Vagina (tissue), 2 donors: Measurements from ENCODE around the gene TIAM2. TPM values are rescaled to one million over a fixed set of nuclear protein-coding genes. Genes with fewer than 3 reads are reported as not detected.

ENCODE experiments used
- DNase-seq, 2 donors: peaks; one replicate each; pipeline ENCODE4 v3.0.0-alpha.2; 2017; ENCODE audit errors: extremely low spot score in 2 of 2
- H3K27ac ChIP-seq: fragments of 200-600 bp; sonication (generic); one replicate; pipeline ENCODE4 v1.5.1; 2019
- H3K27me3 ChIP-seq: fragments of 200-600 bp; sonication (generic); one replicate; pipeline ENCODE4 v1.5.1; 2019
- H3K36me3 ChIP-seq, 2 donors: fragments of 200-600 bp; sonication (generic); one replicate each; pipeline ENCODE4 v1.5.1; 2017 to 2019
- H3K4me1 ChIP-seq: fragments of 200-600 bp; sonication (generic); one replicate; pipeline ENCODE4 v1.5.1; 2019
- H3K4me3 ChIP-seq, 2 donors: fragments of 200-600 bp; sonication (generic); 1 replicate in 1 of 2; 2 replicates in 1 of 2; pipeline ENCODE4 v1.5.1; 2016 to 2019
- H3K9me3 ChIP-seq: fragments of 200-600 bp; sonication (generic); one replicate; pipeline ENCODE4 v1.5.1; 2019
- POLR2A ChIP-seq, 2 donors: fragments of 450-650 bp; IDR thresholded peaks; one replicate each; pipeline ENCODE4 v1.6.1; 2017; ENCODE audit warnings: antibody characterized with exemption in 2 of 2, mild to moderate bottlenecking in 2 of 2, moderate library complexity in 2 of 2
- POLR2AphosphoS5 ChIP-seq, 2 donors: sonication (generic); formaldehyde crosslinking; IDR thresholded peaks; one replicate each; pipeline ENCODE4 v1.9.0; 2017; ENCODE audit warnings: antibody characterized with exemption in 2 of 2, mild to moderate bottlenecking in 2 of 2, low read depth in 1 of 2; ENCODE audit not compliant: insufficient read depth in 1 of 2
- intact Hi-C: fragments of 100-400 bp; cut with DNase I; formaldehyde crosslinking; loops from one replicate; pipeline ENCODE4 v1.15.1; 2023
- total RNA-seq: library from RNA; depleted of rRNA; stranded (reverse); fragments of >200 nt; gene quantifications from one replicate; pipeline ENCODE4 v1.2.3, GENCODE V29; 2016
- TF ChIP-seq, protein P1 (sequence below), 3 experiments: fragments of 450-650 bp in 2 of 3; fragments of 200-600 bp in 1 of 3; sonication (generic) in 1 of 3; IDR thresholded peaks; one replicate each; pipeline ENCODE4 v1.5.1; 2017 to 2019; ENCODE audit warnings: antibody characterized with exemption in 3 of 3, mild to moderate bottlenecking in 2 of 3, moderate library complexity in 2 of 3

The TIAM2 gene
- total RNA-seq, 1 donor from 2014 or later: 11.5 TPM

DNA sequence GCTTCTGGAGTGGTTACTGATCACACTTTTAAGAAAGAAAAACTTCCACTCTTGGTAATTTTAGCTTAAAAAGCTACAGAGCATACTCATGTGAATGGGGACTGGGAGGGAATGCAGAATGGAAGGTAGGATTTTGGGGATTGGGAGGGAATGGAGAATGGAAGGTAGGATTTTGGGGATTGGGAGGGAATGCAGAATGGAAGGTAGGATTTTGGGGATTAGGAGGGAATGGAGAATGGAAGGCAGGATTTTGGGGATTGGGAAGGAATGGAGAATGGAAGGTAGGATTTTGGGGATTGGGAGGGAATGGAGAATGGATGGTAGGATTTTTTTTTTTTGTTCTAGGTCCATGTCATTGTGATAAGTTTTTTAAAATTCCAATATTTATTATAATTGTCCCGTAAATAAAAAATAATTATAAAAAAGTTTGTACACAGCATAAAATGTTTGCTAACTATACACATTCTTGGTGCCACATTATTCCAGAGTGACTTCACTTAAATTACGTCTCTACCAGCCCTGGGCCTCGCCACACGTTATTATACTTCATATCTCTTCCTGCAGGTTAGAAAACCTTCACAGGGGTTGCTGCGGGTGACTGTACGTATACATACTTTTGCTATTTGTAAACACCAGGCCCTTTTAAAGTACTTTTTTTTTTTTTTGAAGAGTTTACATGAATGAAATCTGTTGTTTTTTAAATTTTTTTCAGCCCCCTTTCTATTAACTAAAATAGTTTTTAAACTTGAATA lies 127.3 kb downstream of the TIAM2 start:
- Histone ChIP-seq H3K4me1 (no peaks in the 10 kb centered on the region), H3K27me3 (no peaks in the 10 kb centered on the region), H3K4me3 (no peak overlapping the region), H3K27ac (no peak overlapping the region), H3K36me3 (no peaks in the 10 kb centered on the region), H3K9me3 (no peaks in the 10 kb centered on the region)
- TF ChIP-seq POLR2A (IDR thresholded peaks at IDR 0.05) (no peak), POLR2AphosphoS5 (IDR thresholded peaks at IDR 0.05; ENCODE audit: insufficient read depth in 1 of 2, low read depth in 1 of 2) (no peak)
- TF ChIP-seq, protein P1, sequence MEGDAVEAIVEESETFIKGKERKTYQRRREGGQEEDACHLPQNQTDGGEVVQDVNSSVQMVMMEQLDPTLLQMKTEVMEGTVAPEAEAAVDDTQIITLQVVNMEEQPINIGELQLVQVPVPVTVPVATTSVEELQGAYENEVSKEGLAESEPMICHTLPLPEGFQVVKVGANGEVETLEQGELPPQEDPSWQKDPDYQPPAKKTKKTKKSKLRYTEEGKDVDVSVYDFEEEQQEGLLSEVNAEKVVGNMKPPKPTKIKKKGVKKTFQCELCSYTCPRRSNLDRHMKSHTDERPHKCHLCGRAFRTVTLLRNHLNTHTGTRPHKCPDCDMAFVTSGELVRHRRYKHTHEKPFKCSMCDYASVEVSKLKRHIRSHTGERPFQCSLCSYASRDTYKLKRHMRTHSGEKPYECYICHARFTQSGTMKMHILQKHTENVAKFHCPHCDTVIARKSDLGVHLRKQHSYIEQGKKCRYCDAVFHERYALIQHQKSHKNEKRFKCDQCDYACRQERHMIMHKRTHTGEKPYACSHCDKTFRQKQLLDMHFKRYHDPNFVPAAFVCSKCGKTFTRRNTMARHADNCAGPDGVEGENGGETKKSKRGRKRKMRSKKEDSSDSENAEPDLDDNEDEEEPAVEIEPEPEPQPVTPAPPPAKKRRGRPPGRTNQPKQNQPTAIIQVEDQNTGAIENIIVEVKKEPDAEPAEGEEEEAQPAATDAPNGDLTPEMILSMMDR (IDR thresholded peaks at IDR 0.05): no peak
- no peak for DNase-seq
- intact Hi-C loops: no loop called here

DNA sequence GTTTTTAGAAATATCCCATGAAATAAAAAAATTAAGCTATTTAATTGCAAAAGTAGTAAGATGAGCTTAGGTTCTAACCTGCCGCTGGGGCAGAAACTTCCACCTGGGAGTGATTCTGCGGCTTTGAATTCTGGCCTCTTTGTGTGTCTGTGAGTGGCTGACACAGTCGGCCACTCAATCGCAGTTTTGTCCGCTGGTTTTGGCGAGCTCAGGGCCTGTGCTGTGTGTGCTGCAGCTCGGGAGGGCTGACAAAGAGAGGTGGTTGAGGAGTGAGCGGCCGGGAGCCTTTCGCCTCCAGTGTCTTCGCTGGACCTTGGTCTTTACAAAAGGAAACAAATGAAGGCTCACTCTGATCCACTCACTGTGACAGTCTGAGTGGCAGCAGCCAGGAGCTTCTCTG lies 128.4 kb downstream of the TIAM2 start:
- intact Hi-C loops: no loop called here

DNA sequence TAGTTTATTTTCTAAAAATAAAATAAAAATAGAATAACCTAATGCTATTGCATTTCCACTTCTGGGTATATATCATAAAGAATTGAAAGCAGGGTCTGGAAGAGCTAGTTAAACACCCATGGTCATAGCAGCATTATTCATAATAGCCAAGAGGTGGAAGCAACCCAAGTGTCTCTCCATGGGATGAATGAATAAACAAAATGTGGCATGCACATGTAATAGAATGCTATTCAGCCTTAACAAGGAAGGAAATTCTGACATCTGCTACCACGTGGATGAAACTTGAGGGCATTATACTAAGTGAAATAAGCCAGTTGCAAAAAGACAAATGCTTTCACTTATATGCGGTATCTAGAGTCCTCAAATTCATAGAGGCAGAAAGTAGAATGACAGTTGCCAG lies 130.8 kb downstream of the TIAM2 start:
- TF ChIP-seq POLR2AphosphoS5 (IDR thresholded peaks at IDR 0.05; ENCODE audit: insufficient read depth in 1 of 2, low read depth in 1 of 2) (no peak), POLR2A (IDR thresholded peaks at IDR 0.05) (no peak)
- TF ChIP-seq, protein P1 (IDR thresholded peaks at IDR 0.05): no peak
- Histone ChIP-seq H3K4me1 (no peaks in the 10 kb centered on the region), H3K27me3 (no peaks in the 10 kb centered on the region), H3K4me3 (no peak overlapping the region), H3K9me3 (no peaks in the 10 kb centered on the region), H3K36me3 (no peaks in the 10 kb centered on the region), H3K27ac (no peak overlapping the region)
- intact Hi-C loops: no loop called here
- DNase-seq: no peak

More for the DNA sequence above, 128.4 kb downstream of the TIAM2 start:
- H3K4me3 ChIP-seq: no peak overlapping the region
- TF ChIP-seq POLR2AphosphoS5 (IDR thresholded peaks at IDR 0.05; ENCODE audit: insufficient read depth in 1 of 2, low read depth in 1 of 2) (no peak), POLR2A (IDR thresholded peaks at IDR 0.05) (no peak)
- TF ChIP-seq, protein P1 (IDR thresholded peaks at IDR 0.05): no peak
- H3K36me3 ChIP-seq: no peaks in the 10 kb centered on the region
- no peaks in the 10 kb centered on the region for H3K4me1 ChIP-seq
- no peaks in the 10 kb centered on the region for H3K9me3 ChIP-seq
- H3K27me3 ChIP-seq: no peaks in the 10 kb centered on the region
- DNase-seq: no peak
- H3K27ac ChIP-seq: no peak overlapping the region

DNA sequence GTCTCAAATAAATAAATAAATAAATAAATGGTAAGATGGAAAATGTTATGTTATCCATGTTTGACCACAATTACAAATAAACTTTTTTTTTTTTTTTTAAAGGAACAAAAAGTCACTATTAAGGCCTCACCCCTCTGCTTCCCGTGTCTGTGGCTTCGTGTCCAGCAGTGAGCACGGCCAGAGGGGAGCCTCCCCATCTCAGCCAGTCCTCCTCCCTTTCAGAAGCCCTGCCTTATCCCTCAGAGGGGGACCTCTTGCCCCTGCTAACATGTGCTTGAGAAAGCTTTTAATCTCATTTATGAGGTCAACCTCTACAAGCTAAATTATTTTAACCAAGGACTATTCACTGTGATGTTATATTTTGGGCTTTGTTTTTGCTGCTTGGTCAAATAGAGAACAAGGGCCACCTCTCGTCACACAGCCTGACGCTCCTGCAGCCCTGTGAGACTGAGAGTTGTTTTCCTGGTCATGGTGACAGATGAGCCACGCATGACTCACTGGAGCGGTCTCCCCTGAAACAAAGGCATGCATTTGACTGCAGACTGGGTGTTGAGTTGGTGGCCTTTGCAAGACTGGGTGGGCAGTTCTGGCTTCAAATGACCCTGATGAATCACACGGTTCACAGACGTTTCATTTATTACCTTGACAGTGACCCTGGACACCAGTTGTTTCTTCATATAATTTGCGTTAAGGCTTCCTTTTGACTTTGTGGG lies 131.8 kb downstream of the TIAM2 start:
- no peak overlapping the region for H3K27ac ChIP-seq
- TF ChIP-seq POLR2A (IDR thresholded peaks at IDR 0.05) (no peak), POLR2AphosphoS5 (IDR thresholded peaks at IDR 0.05; ENCODE audit: insufficient read depth in 1 of 2, low read depth in 1 of 2) (no peak)
- TF ChIP-seq, protein P1 (IDR thresholded peaks at IDR 0.05): no peak

DNA sequence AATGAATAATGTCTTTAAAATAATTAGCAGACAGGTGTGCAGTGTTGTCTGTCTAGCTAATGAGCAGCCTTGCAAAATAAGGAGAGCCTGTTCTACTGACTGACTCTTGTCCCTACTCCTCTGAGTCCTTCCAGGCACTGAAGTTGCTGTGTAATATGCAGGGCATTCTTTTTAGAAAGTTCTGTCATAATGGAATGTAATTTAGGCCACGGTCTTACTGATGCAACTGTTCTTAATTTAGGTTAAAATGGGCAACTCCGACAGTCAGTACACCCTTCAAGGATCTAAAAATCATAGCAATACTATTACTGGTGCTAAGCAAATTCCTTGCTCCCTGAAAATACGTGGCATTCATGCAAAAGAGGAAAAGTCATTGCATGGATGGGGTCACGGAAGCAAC lies 133.9 kb downstream of the TIAM2 start:
- no peak overlapping the region for H3K4me3 ChIP-seq
- DNase-seq: no peak
- H3K27ac ChIP-seq: no peak overlapping the region
- H3K4me1 ChIP-seq: no peaks in the 10 kb centered on the region
- H3K27me3 ChIP-seq: no peaks in the 10 kb centered on the region
- no peak for TF ChIP-seq POLR2AphosphoS5 (IDR thresholded peaks at IDR 0.05; ENCODE audit: insufficient read depth in 1 of 2, low read depth in 1 of 2)
- no peak for TF ChIP-seq POLR2A (IDR thresholded peaks at IDR 0.05)
- intact Hi-C loops: no loop called here
- H3K36me3 ChIP-seq: no peaks in the 10 kb centered on the region
- no peaks in the 10 kb centered on the region for H3K9me3 ChIP-seq

More for the DNA sequence above, 131.8 kb downstream of the TIAM2 start:
- intact Hi-C loops: no loop called here
- H3K9me3 ChIP-seq: no peaks in the 10 kb centered on the region
- H3K4me3 ChIP-seq: no peak overlapping the region
- H3K4me1 ChIP-seq: no peaks in the 10 kb centered on the region
- no peaks in the 10 kb centered on the region for H3K36me3 ChIP-seq
- no peaks in the 10 kb centered on the region for H3K27me3 ChIP-seq
- DNase-seq: no peak
